Body of pancreas (tissue), 4 donors: Measurements from ENCODE around the gene SIRT7. TPM values are rescaled to one million over a fixed set of nuclear protein-coding genes. Genes with fewer than 3 reads are reported as not detected.

Experiments
- ATAC-seq: fragments of 150-250 bp; one replicate; pipeline ENCODE4 v1.9.1; 2016
- DNase-seq, 4 donors: peaks; one replicate each; pipeline ENCODE4 v3.0.0-alpha.2; 2019
- H3K27ac ChIP-seq, 4 donors: fragments of 200-600 bp; sonication (generic); 1 replicate in 3 of 4; 2 replicates in 1 of 4; pipeline versions ENCODE4 v1.5.1 to v1.6.1; 2016 to 2019; ENCODE audit warnings: mild to moderate bottlenecking in 1 of 4, mixed read lengths in 1 of 4, moderate library complexity in 1 of 4
- H3K27me3 ChIP-seq, 2 donors: fragments of 200-600 bp; sonication (generic); one replicate each; pipeline ENCODE4 v1.6.0; 2016; ENCODE audit warnings: mild to moderate bottlenecking in 1 of 2
- H3K36me3 ChIP-seq, 2 donors: fragments of 200-600 bp; sonication (generic); replicated peaks in 1 of 2; 2 replicates each; pipeline ENCODE4 v1.5.1; 2016; ENCODE audit warnings: low read depth in 2 of 2; ENCODE audit not compliant: insufficient read depth in 1 of 2
- H3K4me1 ChIP-seq: fragments of 200-600 bp; sonication (generic); one replicate; pipeline ENCODE4 v1.6.0; 2016
- H3K4me3 ChIP-seq, 2 donors: fragments of 200-600 bp; sonication (generic); 1 replicate in 1 of 2; 2 replicates in 1 of 2; pipeline ENCODE4 v1.5.1; 2016 to 2019
- H3K9me3 ChIP-seq, 3 donors: fragments of 200-600 bp; sonication (generic); 1 replicate in 2 of 3; 2 replicates in 1 of 3; pipeline ENCODE4 v1.5.1; 2016
- CTCF ChIP-seq, 7 experiments: fragments of 450-650 bp in 4 of 7; fragments of 200-600 bp in 3 of 7; sonication (generic) in 3 of 7; IDR thresholded peaks; one replicate each; pipeline ENCODE4 v1.5.1; 2016 to 2019; ENCODE audit warnings: antibody characterized with exemption in 7 of 7
- POLR2A ChIP-seq, 3 donors: fragments of 450-650 bp; IDR thresholded peaks; one replicate each; pipeline ENCODE4 v1.6.1; 2016; ENCODE audit warnings: antibody characterized with exemption in 3 of 3, mild to moderate bottlenecking in 2 of 3
- WGBS, 2 donors: methylation state at CpG; one replicate each; pipeline ENCODE4 v1.1.5; 2017; 5-methylcytosine and 5-hydroxymethylcytosine counted together
- intact Hi-C: fragments of 100-400 bp; cut with DNase I; formaldehyde crosslinking; loops from one replicate; pipeline ENCODE4 v1.15.1; 2023
- total RNA-seq, 2 donors: library from RNA; depleted of rRNA; stranded (reverse); fragments of >200 nt; gene quantifications; one replicate each; pipeline ENCODE4 v1.1.0, GENCODE V29; 2016

Gene SIRT7
- total RNA-seq, 2 donors from 2014 or later, result 23.9 to 48.5 TPM

- Histone ChIP-seq H3K36me3 (no peaks in the 10 kb centered on the region), H3K27ac (no peak overlapping the region), H3K4me3 (no peak overlapping the region), H3K4me1 (no peaks in the 10 kb centered on the region), H3K27me3 (no peaks in the 10 kb centered on the region), H3K9me3 (no peaks in the 10 kb centered on the region)
- DNase-seq, result peak in 1 of 4 donors; percentile 12
- TF ChIP-seq CTCF (IDR thresholded peaks at IDR 0.05) (no peak), POLR2A (IDR thresholded peaks at IDR 0.05) (no peak)
- ATAC-seq, result no peak
- WGBS, 2 donors, result 76 to 84% methylated on average over 13 of the region's 17 CpGs
- intact Hi-C loops, result no loop called here
Observed at GRCh38 chr17:81948635-81949378, 30.8 kb upstream of the SIRT7 start.

DNA sequence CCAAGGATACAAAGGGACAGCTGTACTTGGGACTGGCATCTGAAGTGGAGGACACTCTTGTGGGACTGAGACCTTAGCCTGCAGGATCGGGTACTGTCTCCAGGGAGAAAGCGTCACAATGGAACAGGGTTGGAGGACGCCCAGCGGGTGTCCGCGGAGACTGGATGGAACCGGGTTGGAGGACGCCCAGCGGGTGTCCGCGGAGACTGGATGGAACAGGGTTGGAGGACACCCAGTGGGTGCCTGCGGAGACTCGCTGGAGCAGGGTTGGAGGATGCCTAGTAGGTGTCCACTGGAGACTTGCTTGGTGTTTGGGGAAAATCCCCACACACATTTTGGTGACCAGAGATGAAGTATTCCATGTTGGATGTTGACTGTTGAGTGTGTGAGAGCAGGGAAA is 29.2 kb upstream of the SIRT7 start, which contains the start of gene MYADML2:
MYADML2 (minus strand) TSS at position 45 of the 400 bp plus-strand sequence. CDS start 5,492 bp downstream, outside the sequence.
- Histone ChIP-seq H3K9me3 (no peaks in the 10 kb centered on the region), H3K27me3 (no peaks in the 10 kb centered on the region), H3K36me3 (no peaks in the 10 kb centered on the region), H3K4me3 (no peak within 1 kb of the TSS), H3K27ac (no peak within 1 kb of the TSS), H3K4me1 (no peaks in the 10 kb centered on the region)
- intact Hi-C loops, result no loop called here
- 72 to 75% methylated on average over 6 to 13 of the region's 13 CpGs for WGBS, 2 donors
- ATAC-seq (no peak), DNase-seq (no peak)
- TF ChIP-seq POLR2A (IDR thresholded peaks at IDR 0.05) (no peak), CTCF (IDR thresholded peaks at IDR 0.05) (no peak)

- Histone ChIP-seq H3K4me1 (no peaks in the 10 kb centered on the region), H3K4me3 (no peak overlapping the region), H3K27me3 (no peaks in the 10 kb centered on the region), H3K36me3 (no peaks in the 10 kb centered on the region), H3K27ac (no peak overlapping the region), H3K9me3 (no peaks in the 10 kb centered on the region)
- TF ChIP-seq CTCF (IDR thresholded peaks at IDR 0.05) (no peak), POLR2A (IDR thresholded peaks at IDR 0.05) (no peak)
- ATAC-seq (no peak), DNase-seq (no peak)
- intact Hi-C loops, result no loop called here
- 78 to 86% methylated on average over 9 of the region's 9 CpGs for WGBS, 2 donors
Observed at GRCh38 chr17:81944858-81945257, 26.9 kb upstream of the SIRT7 start.

GRCh38 chr17:81942167-81942553 is 24.2 kb upstream of the SIRT7 start:
- Histone ChIP-seq H3K4me1 (peaks cover 8% of the 10 kb centered on the region), H3K9me3 (no peaks in the 10 kb centered on the region), H3K36me3 (no peaks in the 10 kb centered on the region), H3K27ac (no peak overlapping the region), H3K4me3 (no peak overlapping the region), H3K27me3 (no peaks in the 10 kb centered on the region)
- WGBS, 2 donors, result 59 to 71% methylated on average over 11 of the region's 12 CpGs
- TF ChIP-seq CTCF (IDR thresholded peaks at IDR 0.05) (no peak), POLR2A (IDR thresholded peaks at IDR 0.05) (no peak)
- intact Hi-C loops, result no loop called here
- DNase-seq (no peak), ATAC-seq (no peak)
